Vagina (tissue), 2 donors: ENCODE results near the gene WFDC2.

Experiments used
- CTCF ChIP-seq, 3 experiments: fragments of 450-650 bp in 2 of 3; fragments of 200-600 bp in 1 of 3; sonication (generic) in 1 of 3; IDR thresholded peaks; one replicate each; pipeline ENCODE4 v1.5.1; 2017 to 2019; ENCODE audit warnings: antibody characterized with exemption in 3 of 3, mild to moderate bottlenecking in 2 of 3, moderate library complexity in 2 of 3
- POLR2A ChIP-seq, 2 donors: fragments of 450-650 bp; IDR thresholded peaks; one replicate each; pipeline ENCODE4 v1.6.1; 2017; ENCODE audit warnings: antibody characterized with exemption in 2 of 2, mild to moderate bottlenecking in 2 of 2, moderate library complexity in 2 of 2
- POLR2AphosphoS5 ChIP-seq, 2 donors: sonication (generic); formaldehyde crosslinking; IDR thresholded peaks; one replicate each; pipeline ENCODE4 v1.9.0; 2017; ENCODE audit warnings: antibody characterized with exemption in 2 of 2, mild to moderate bottlenecking in 2 of 2, low read depth in 1 of 2; ENCODE audit not compliant: insufficient read depth in 1 of 2

GRCh38 chr20:45500022-45500421 is 30.5 kb downstream of the WFDC2 start:
- TF ChIP-seq POLR2A (IDR thresholded peaks at IDR 0.05) (no peak), POLR2AphosphoS5 (IDR thresholded peaks at IDR 0.05; ENCODE audit: insufficient read depth in 1 of 2, low read depth in 1 of 2) (no peak), CTCF (IDR thresholded peaks at IDR 0.05) (no peak)
